Right atrium auricular region (tissue), 2 donors: ENCODE results near the gene GCNT1. TPM values are rescaled to one million over a fixed set of nuclear protein-coding genes. Genes with fewer than 3 reads are reported as not detected.
A peak's percentile ranks its signal among the peaks of the same experiment; 100 is the strongest.
"Not testable (repeated sequence)": the region's sequence is repeated elsewhere in the genome, so short reads cannot be mapped to it uniquely, and the experiment has no call there.

Experiments used
- DNase-seq: peaks from one replicate; pipeline ENCODE4 v3.0.0-alpha.2; 2019; ENCODE audit warnings: low spot score
- H3K27ac ChIP-seq, 2 donors: fragments of 200-600 bp; sonication (generic); 1 replicate in 1 of 2; 2 replicates in 1 of 2; pipeline ENCODE4 v1.5.1; 2016 to 2019
- H3K27me3 ChIP-seq, 2 donors: fragments of 200-600 bp; sonication (generic); one replicate each; pipeline versions ENCODE4 v1.5.1 to v1.6.0; 2017 to 2019
- H3K36me3 ChIP-seq: fragments of 200-600 bp; sonication (generic); one replicate; pipeline ENCODE4 v1.5.1; 2016
- H3K4me1 ChIP-seq, 2 donors: fragments of 200-600 bp; sonication (generic); one replicate each; pipeline versions ENCODE4 v1.5.1 to v1.6.0; 2017 to 2019
- H3K4me3 ChIP-seq, 2 donors: fragments of 200-600 bp; sonication (generic); 1 replicate in 1 of 2; 2 replicates in 1 of 2; pipeline ENCODE4 v1.5.1; 2017 to 2019; ENCODE audit warnings: mild to moderate bottlenecking in 1 of 2, moderate library complexity in 1 of 2
- H3K9me3 ChIP-seq, 2 donors: fragments of 200-600 bp; sonication (generic); one replicate each; pipeline ENCODE4 v1.5.1; 2019
- CTCF ChIP-seq, 2 donors: fragments of 200-600 bp; sonication (generic); IDR thresholded peaks; one replicate each; pipeline ENCODE4 v1.5.1; 2019; ENCODE audit warnings: antibody characterized with exemption in 2 of 2
- total RNA-seq, 2 donors: library from RNA; depleted of rRNA; stranded (reverse); fragments of >200 nt; gene quantifications; one replicate each; pipeline ENCODE4 v1.1.0, GENCODE V29; 2016

GCNT1 gene
- total RNA-seq, 2 donors from 2014 or later = 1.3 to 6.4 TPM

GRCh38 chr9:76531231-76531780, 72.3 kb downstream of the GCNT1 start:
- no peaks in the 10 kb centered on the region for H3K27me3 ChIP-seq
- peak overlapping the region in 1 of 2 donors; percentile 32 for H3K27ac ChIP-seq
- peaks cover 0 to 13% of the 10 kb centered on the region in 2 donors for H3K4me1 ChIP-seq
- DNase-seq = no peak
- no peaks in the 10 kb centered on the region for H3K9me3 ChIP-seq
- H3K36me3 ChIP-seq = no peaks in the 10 kb centered on the region
- no peak for TF ChIP-seq CTCF (IDR thresholded peaks at IDR 0.05)
- H3K4me3 ChIP-seq = no peak overlapping the region

- peaks cover 0 to 13% of the 10 kb centered on the region in 2 donors for H3K4me1 ChIP-seq
- not testable (repeated sequence) for H3K9me3 ChIP-seq, H3K27me3 ChIP-seq, DNase-seq, H3K4me3 ChIP-seq, H3K36me3 ChIP-seq, H3K27ac ChIP-seq
These were observed 73.9 kb downstream of the GCNT1 start for GRCh38 chr9:76532877-76533276.

- Histone ChIP-seq H3K27ac (no peak overlapping the region), H3K27me3 (no peaks in the 10 kb centered on the region)
These were observed 75.0 kb downstream of the GCNT1 start for GRCh38 chr9:76534026-76534425.

GRCh38 chr9:76537150-76537646, 78.2 kb downstream of the GCNT1 start:
- Histone ChIP-seq H3K27ac (peak overlapping the region in 1 of 2 donors; percentile 3), H3K4me1 (no peaks in the 10 kb centered on the region), H3K27me3 (no peaks in the 10 kb centered on the region), H3K9me3 (no peaks in the 10 kb centered on the region), H3K36me3 (no peaks in the 10 kb centered on the region), H3K4me3 (no peak overlapping the region)
- peak; percentile 64 for DNase-seq
- TF ChIP-seq CTCF (IDR thresholded peaks at IDR 0.05) = no peak

More at GRCh38 chr9:76534026-76534425, 75.0 kb downstream of the GCNT1 start:
- Histone ChIP-seq H3K9me3 (no peaks in the 10 kb centered on the region), H3K4me1 (peaks cover 0 to 13% of the 10 kb centered on the region in 2 donors), H3K4me3 (no peak overlapping the region), H3K36me3 (no peaks in the 10 kb centered on the region)
- no peak for TF ChIP-seq CTCF (IDR thresholded peaks at IDR 0.05)
- no peak for DNase-seq

DNA sequence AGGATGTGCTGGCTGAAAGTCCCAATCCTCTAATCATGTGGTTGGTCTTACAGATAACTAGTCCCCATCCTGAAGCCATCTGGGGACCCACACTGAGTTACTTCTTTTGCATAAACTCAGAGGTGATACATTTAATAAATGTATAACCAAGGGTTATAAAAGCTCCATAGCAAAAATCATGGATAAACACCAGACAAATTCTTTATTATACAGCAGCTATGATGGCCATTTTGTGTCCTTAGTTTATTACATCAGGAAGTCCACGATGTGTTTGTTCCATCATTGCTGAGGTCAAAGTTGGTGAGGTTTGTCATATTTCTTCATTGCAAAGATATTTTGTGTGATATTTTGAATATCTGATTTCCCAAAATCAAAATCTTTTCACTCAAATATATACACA, 80.2 kb downstream of the GCNT1 start:
- Histone ChIP-seq H3K9me3 (no peaks in the 10 kb centered on the region), H3K36me3 (no peaks in the 10 kb centered on the region), H3K4me3 (no peak overlapping the region), H3K4me1 (no peaks in the 10 kb centered on the region), H3K27me3 (no peaks in the 10 kb centered on the region), H3K27ac (no peak overlapping the region)
- no peak for DNase-seq
- TF ChIP-seq CTCF (IDR thresholded peaks at IDR 0.05) = no peak

DNA sequence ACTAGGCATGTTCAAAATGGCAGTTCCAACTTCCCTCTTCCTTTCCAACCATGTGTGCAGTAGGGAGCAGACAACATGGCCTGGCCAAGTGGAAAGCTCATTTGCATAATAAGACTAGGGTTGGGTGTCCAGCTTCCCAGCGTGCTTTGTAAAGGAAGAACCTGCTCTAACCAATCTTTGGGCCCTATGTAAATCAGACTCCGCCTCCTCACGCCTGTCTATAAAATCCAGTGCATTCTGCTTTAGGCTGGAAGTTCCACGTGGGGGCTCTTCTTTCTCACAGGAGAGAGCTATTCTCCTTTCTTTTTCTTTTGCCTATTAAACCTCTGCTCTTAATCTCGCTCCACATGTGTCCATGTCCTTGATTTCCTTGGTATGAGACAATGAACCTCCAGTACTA, 83.4 kb downstream of the GCNT1 start:
- Histone ChIP-seq H3K27me3 (no peaks in the 10 kb centered on the region), H3K4me1 (no peaks in the 10 kb centered on the region), H3K36me3 (no peaks in the 10 kb centered on the region), H3K27ac (no peak overlapping the region), H3K9me3 (no peaks in the 10 kb centered on the region), H3K4me3 (no peak overlapping the region)
- no peak for DNase-seq
- TF ChIP-seq CTCF (IDR thresholded peaks at IDR 0.05) = no peak
